CD4-positive, alpha-beta T cell treated with Interleukin-17A for 4 hours (primary cell): ENCODE data around the gene ATP2B2.

Experiments
- DNase-seq: peaks from one replicate; pipeline ENCODE4 v3.0.0-alpha.2; 2020; ENCODE audit warnings: mixed read lengths

The ATP2B2 gene

GRCh38 chr3:10510086-10510742 is 4.8 kb upstream of the ATP2B2 start:
- no peak for DNase-seq

DNA sequence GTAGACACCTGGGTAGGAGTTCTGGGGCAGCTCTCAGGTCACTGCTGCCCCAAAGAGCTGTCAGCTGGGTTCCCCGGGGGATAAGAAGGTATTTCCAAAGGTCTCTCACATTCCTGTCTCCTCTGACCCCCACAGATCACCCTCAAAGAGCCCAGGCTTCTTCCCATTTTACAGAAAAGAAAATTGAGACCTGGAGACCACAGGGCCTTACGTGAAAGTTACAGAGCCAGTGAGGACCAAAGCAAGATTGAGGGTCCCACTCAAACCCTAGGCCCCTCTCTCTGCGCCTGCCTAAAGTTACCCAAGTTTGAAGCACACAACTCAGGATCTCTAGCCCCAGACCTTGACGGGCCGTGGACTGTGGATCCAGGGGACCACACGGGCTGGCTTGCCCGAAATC is 3.9 kb upstream of the ATP2B2 start:
- DNase-seq = no peak

DNA sequence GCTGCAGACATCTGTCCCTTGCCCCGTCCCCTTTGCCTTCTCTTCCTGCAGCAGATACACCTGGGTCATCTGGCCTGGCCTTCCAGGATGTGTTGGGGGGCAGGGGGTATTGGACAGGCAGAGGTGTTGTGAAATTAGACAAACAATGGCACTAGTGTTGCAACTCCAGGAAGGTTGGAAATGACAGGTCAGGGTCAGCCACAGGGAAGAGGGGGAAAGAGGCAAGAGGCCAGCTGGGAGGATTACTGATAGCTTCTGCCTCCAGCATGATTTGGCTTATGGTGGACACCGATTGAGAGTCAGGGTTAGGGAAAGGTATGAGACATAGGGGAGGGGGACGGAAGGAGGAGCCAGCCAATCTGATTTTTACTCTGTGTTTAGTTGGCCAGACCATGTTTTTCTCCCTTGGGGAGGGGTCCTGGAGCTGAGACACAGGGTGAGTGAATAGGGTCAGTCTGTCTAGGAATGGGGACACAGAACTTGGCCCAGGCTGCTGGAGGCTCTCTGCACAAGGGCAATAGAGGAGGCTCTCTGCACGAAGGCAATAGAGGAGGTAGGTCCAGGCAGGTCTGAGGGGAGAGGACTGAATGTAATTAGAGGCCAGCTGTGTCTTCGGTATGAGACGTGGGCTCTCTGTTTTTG is 3.4 kb upstream of the ATP2B2 start:
- DNase-seq = no peak

DNA sequence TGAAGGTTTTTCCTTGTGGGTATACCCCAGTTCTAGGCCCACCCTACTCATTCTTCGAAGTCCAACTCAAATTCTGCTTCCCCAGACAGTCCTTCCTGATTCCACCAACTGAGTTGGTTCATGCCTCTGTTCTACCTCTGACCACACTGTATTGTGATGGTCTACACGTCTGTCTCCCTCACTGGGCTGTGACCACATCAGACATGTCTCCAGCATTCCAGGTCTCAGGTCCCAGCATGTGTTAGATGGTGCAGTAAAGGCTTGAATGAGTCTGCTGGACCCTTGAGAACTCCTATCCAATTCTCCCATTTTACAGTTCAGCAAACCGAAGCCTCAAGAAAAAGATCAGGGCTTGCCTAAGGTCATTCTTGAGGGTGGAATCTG is 2.8 kb upstream of the ATP2B2 start:
- no peak for DNase-seq

DNA sequence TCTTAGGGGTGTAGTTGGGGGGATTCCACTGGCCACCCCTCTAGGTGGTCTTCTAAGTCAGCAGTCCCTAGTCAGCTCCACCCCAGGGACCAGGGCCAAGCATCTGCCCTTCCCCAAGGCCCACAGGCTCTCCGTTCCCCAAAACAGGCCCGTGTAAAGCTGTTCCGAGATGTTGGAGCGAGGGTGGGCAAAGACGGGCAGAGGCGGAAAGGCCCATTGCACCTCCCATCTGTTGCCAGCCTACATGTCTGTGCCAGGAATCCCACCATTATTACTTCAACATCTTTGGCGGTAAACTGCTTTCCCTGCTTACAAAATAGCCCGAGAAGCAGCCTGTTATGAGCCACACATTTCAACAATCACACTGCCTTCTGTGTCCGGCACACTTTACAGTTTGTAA is 1.9 kb upstream of the ATP2B2 start:
- DNase-seq = no peak

GRCh38 chr3:10506696-10507095 is 1.3 kb upstream of the ATP2B2 start:
- DNase-seq = no peak

GRCh38 chr3:10505791-10506585 is 602 bp upstream of the ATP2B2 start:
- no peak for DNase-seq

DNA sequence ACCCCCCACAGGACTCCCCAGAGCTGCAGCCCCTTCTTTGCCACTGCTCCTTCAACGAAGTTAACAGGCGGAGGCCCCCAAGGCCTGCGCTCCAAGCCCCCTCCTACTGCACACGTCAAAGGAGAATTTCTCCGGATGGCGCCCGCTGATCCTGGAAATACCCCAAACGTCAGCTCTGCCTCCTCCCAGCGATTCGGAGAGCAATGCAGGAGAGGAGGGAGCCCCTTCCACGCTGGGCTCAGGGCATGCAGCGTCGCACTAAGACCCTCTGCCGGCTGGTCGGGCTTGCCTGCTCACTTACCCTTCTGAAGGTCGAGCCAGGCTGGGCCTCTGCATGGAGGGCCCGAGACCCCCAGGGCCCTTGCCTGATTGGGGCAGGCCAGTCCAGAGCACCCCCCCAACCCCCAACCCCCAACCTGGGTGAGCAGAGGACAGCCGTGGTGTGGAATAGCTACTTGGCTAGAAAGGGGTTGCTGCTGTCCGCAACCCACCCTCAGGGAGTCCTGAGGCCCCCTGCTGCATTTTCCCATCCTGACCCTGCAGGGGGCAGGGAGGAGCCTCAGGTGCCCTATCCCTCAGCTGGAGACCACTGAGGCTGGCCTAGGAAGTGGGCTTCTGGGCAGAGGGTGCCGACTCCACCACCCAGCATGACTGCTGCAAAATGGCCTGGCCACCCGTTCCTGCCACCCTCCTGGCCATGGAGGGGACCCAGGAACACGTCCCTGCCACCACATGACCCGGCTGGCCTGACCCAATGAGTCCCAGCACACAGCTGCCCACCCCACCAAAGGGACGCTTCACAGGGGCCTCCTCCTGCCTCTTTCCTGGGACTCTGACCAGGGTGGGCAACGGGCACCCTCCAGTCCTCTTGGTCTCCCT is 976 bp downstream of the ATP2B2 start:
- no peak for DNase-seq

DNA sequence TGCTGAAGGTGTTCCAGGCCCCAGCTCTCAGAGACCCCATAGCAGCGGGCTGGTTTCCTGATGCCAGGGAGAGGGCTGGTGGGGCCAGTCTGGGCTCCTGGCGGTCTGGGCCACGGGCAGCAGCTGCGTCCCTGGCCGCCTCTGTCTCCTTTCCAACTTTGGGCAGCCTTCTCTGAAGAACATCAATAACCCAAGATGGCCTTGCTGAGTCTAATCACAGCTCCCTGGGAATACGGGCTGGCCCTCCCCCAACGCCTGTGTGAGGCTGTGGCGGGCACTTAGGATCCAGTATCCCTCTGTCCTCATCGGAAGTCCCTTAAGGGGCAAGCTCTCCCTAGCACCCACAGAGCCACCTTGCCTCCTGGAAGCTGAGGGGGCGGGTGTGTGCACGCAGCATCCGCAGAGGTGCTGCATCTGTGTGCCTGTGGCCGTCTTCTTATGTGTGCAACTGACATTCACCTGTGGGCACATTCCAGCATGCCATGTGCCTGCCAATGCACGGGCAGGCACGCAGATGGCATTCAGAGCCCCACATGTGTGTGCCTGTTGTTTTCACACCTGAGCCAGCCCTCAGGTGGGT is 2.1 kb downstream of the ATP2B2 start:
- DNase-seq = no peak

DNA sequence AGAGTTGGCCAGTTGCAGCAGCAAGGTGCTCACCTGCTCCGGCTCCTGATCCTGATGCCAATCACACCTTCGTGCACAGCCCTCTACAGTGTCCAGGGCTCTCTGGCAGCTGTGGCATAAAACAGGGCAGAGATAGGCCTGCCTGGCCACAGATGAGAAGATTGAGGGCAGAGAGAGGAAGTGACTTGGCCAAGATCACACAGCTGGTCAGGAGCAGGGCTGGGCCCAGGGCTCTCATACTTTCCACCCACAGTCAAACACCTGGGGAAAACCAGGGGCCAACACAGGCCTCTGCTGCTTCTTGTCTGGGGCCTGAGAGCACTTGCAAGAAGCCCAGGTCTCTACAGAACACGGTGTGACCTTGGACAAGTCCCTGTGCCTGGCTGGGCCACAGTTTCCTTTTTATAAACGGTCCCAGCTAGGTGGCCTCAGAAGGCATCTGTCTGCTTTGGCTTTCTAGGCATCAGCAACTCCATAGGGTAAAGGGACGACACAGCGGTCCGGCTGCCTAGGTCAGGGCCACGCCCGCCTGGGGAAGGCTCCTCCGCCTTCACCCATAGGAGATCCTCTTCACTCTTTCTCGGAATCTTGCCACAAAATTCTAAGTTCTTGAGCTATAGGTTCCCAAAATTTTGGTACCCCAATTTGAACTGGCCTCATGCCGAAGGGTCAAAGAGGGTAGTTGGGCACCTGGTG is 3.1 kb downstream of the ATP2B2 start:
- DNase-seq = no peak

- DNase-seq = no peak
Observed at GRCh38 chr3:10501664-10502052, 3.7 kb downstream of the ATP2B2 start.

GRCh38 chr3:10500717-10501663 is 4.4 kb downstream of the ATP2B2 start:
- DNase-seq = no peak

DNA sequence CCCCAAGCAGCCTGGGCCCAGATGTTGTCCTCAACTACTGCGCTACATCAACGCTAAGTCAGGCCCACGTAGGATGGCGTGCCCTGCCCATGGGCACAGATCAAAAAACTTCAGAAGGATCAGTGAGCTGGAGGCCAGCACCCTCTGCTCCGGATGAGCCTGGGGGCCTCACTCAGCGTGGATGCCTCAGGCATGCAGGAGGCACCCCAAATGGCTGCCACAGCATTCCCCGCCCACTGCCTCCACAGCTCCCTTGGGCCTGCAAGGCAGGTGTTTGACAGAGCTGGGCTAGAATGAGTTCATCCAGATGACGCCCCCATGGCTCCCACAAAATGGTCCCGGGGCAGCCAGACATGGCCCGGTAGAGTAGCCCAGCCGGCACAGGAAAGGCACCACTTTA is 7.1 kb downstream of the ATP2B2 start:
- no peak for DNase-seq

DNA sequence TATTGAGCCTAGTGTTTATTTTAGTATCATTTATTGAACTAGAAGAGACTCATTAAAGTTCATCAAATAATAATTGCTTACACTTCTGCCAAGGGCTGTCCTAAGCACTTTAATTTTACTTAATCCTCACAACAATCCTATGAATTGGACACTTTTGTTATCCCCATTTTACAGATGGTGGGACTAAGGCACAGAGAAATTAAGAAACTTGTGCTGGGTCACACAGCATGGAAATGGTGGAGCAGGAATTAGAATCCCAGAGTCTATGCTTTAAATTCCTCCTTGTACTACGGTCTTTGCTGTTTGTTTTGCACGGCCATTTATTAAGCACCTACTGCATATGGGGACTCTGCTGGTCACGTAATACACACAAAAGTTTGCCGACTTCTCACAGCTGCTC is 7.9 kb downstream of the ATP2B2 start:
- DNase-seq = no peak

DNA sequence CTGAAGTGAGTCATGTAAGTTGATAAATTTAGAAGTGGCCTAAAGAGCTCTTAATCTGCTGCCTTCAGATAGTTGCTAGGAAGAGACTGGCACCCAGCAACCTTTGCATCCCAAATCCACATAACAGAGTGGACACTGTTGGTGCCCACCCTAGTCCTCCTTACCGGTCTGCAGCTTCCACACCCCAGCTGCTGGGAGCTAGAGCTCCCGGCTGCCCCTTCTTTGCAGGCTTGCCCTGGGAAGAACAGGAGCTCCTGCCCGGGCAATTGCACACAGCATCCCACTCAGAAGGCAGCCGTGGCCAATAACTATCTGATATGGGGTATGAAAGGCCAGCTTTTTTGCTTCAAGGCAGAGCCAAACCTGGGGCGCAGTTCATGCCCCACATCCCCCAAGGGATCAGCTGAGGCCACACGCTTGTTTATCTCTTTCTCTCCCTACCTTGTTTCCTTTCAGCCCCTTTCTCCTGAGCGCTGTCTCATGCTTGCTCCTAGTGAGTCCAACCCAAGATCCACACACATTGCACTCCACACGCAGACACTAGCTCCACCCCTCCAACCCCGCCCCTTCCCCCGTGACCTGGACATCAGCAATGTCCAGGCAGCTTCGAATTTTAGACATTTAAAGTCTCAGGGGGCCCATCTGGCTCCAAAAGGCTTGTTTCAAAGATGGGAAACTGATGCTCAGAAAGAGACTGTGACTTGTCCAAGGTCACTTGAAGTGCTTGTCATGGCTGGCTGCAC is 9.1 kb downstream of the ATP2B2 start:
- DNase-seq = no peak

DNA sequence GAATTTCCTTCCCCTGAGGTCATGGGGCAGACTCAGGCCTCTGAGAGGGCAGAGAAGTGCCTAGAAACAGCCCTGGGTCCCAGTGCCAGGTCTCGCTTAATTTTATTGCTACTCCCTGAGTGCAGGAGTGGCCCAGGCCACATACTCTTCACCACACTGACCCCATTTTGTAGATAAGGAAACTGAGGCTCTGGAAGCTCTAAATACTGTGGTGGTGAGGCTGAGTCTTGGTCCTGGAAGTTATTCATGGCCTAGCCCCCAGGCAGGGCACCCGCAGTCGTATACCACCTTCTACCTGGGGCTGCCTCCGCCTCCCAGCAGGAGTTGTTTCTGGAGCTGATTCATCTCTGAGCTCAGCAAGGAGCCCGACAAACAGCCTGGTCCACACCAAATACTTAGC is 9.8 kb downstream of the ATP2B2 start:
- DNase-seq = no peak

DNA sequence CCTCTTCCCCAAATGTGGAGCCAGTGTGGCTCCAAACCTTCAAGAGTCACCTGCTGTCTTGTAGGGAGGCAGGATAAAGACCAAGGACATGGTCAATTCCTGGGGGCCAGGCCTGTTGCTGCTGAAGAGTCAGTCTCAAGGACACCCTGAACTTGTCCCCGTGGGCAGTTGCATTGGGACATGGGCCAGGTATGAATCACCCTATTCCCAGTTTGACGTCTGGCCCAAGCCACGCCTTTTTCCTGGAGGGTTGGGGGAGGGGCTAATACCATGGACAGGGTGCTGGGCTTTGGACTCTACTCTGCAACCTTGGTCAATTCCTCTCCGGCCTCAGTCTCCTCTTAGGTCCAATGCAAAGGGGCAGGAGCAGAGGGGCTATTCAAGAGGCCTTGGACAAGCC is 10.4 kb downstream of the ATP2B2 start:
- no peak for DNase-seq

DNA sequence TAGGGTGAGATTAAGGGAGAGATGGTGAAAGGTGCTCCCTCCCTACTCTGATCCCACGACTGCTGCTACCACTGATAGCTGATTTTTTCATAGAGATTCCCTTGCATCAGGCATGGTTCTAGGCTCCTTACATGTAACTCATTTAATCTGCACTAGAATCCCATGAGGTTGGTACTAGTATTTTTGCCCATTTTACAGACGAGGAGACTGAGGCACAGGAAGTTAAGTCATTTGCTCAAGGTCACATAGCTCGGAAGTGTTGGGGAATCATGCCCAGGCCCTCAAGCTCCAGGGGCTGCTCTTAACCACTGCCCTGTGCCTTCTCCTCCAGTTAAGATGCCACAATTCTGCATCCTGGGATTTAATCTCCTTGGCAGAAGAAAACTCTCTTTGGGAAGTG is 11.2 kb downstream of the ATP2B2 start:
- no peak for DNase-seq

- no peak for DNase-seq
Observed at GRCh38 chr3:10493202-10493589, 12.2 kb downstream of the ATP2B2 start.
